GM18499 (cell line): Measurements from ENCODE around the gene KPNA2.

Source experiments
- ATAC-seq: cut with Tn5 transposase; IDR thresholded peaks from one replicate; pipeline ENCODE4 v1.9.1; 2021; ENCODE audit warnings: moderate number of reproducible peaks; ENCODE audit not compliant: insufficient read depth, unreplicated experiment

The KPNA2 gene

GRCh38 chr17:68095205-68095811 lies 59.8 kb downstream of the KPNA2 start:
- no peak for ATAC-seq

GRCh38 chr17:68096111-68096510 lies 60.6 kb downstream of the KPNA2 start:
- no peak for ATAC-seq
